H1 (cell line): ENCODE measurements around the gene PLEKHA4. TPM values are rescaled to one million over a fixed set of nuclear protein-coding genes. Genes with fewer than 3 reads are reported as not detected.

Source experiments
- ATF3 ChIP-seq: IDR thresholded peaks from 2 replicates; pipeline ENCODE4 v1.6.1; 2011; ENCODE audit warnings: low read depth, mild to moderate bottlenecking, low read length; ENCODE audit not compliant: insufficient read depth
- BACH1 ChIP-seq: IDR thresholded peaks from 2 replicates; pipeline ENCODE4 v1.6.1; 2012; ENCODE audit warnings: low read length, improper control_type of control experiment
- CHD7 ChIP-seq: fragments of 300-600 bp; sonication (generic); IDR thresholded peaks from 2 replicates; pipeline ENCODE4 v1.7.1; 2012; ENCODE audit warnings: low read length, moderate library complexity, mild to moderate bottlenecking, inconsistent platforms; ENCODE audit not compliant: insufficient replicate concordance
- EP300 ChIP-seq, 2 experiments: IDR thresholded peaks; 1 replicate in 1 of 2; 2 replicates in 1 of 2; pipeline ENCODE4 v1.6.1; 2011 to 2012; ENCODE audit warnings: low read depth in 2 of 2, low read length in 2 of 2, mild to moderate bottlenecking in 2 of 2, borderline replicate concordance in 1 of 2, inconsistent platforms in 1 of 2, moderate library complexity in 1 of 2
- GABPA ChIP-seq: IDR thresholded peaks from 2 replicates; pipeline ENCODE4 v1.6.1; 2011; ENCODE audit warnings: mild to moderate bottlenecking, low read length, moderate library complexity, borderline replicate concordance; ENCODE audit not compliant: insufficient read depth
- MAFK ChIP-seq: IDR thresholded peaks from 2 replicates; pipeline ENCODE4 v1.6.1; 2012; ENCODE audit warnings: low read depth, mild to moderate bottlenecking, improper control_type of control experiment, low read length
- NANOG ChIP-seq: IDR thresholded peaks from 2 replicates; pipeline ENCODE4 v1.6.1; 2011; ENCODE audit warnings: low read length, low read depth, mild to moderate bottlenecking, inconsistent platforms; ENCODE audit not compliant: insufficient read depth, poor library complexity, severe bottlenecking
- SIN3A ChIP-seq, 2 experiments: IDR thresholded peaks in 1 of 2; conservative IDR thresholded peaks in 1 of 2; 2 replicates each; pipeline ENCODE4 v1.6.1; 2011 to 2012; ENCODE audit warnings: low read length in 2 of 2, improper control_type of control experiment in 1 of 2, low read depth in 1 of 2, mild to moderate bottlenecking in 1 of 2
- SIX5 ChIP-seq: IDR thresholded peaks from 2 replicates; pipeline ENCODE4 v1.6.1; 2011; ENCODE audit warnings: mild to moderate bottlenecking, low read depth, low read length
- TAF1 ChIP-seq: IDR thresholded peaks from 2 replicates; pipeline ENCODE4 v1.6.1; 2011; ENCODE audit warnings: mild to moderate bottlenecking, low read depth, low read length
- polyA plus RNA-seq, 7 experiments: library from polyadenylated mRNA; depleted of rRNA in 3 of 7; stranded (reverse) in 5 of 7; unstranded in 2 of 7; fragments of >200 nt in 5 of 7; fragments of 200-250 nt in 2 of 7; gene quantifications; 1 replicate in 5 of 7; 2 replicates in 1 of 7; 4 replicates in 1 of 7; pipeline versions ENCODE4 v1.2.1 to v1.2.3, GENCODE V29; 2011 to 2013; ENCODE audit warnings: missing spikeins in 2 of 7, mixed read lengths in 2 of 7
- total RNA-seq: library from RNA; stranded (reverse); fragmentation: NEBNext Ultra II Directional; extraction: Animal tissue kit (Norgen Biotek cat#: 25700); gene quantifications from 2 replicates; pipeline ENCODE4 v1.2.1, GENCODE V29; 2021

Gene PLEKHA4
- total and polyA plus RNA-seq, 2 of the 8 experiments (the other 6 are each of a cell fraction or from before 2014, with no cell fraction given): 8.2 to 18.0 TPM

- no peak for TF ChIP-seq CHD7
- no peak for TF ChIP-seq NANOG
- TF ChIP-seq SIX5: no peak
- no peak for TF ChIP-seq ATF3
- no peak for TF ChIP-seq EP300 (IDR thresholded peaks at IDR 0.05; ENCODE audit: borderline replicate concordance in 1 of 2, low read depth in 2 of 2, low read length in 2 of 2)
- no peak for TF ChIP-seq GABPA
- TF ChIP-seq TAF1: no peak
- no peak for TF ChIP-seq SIN3A (conservative IDR thresholded peaks at IDR 0.05 in 1 of 2, IDR thresholded peaks at IDR 0.05 in 1 of 2; ENCODE audit: low read depth in 1 of 2, low read length in 2 of 2)
- no peak for TF ChIP-seq MAFK
- no peak for TF ChIP-seq BACH1
These were observed 26.8 kb downstream of the PLEKHA4 start (continued) for GRCh38 chr19:48841571-48841970.
